Subcutaneous adipose tissue (tissue), 4 donors: ENCODE measurements around the gene PIP4K2C. TPM values are rescaled to one million over a fixed set of nuclear protein-coding genes. Genes with fewer than 3 reads are reported as not detected.

Source experiments
- CTCF ChIP-seq: fragments of 450-650 bp; IDR thresholded peaks from one replicate; pipeline ENCODE4 v1.5.1; 2016; ENCODE audit warnings: low read depth, mild to moderate bottlenecking, control low read depth, antibody characterized with exemption, moderate library complexity
- total RNA-seq, 4 donors: library from RNA; depleted of rRNA; stranded (reverse); fragments of >200 nt; gene quantifications; one replicate each; pipeline ENCODE4 v1.1.0, GENCODE V29; 2016

The PIP4K2C gene
- total RNA-seq, 4 donors from 2014 or later, result 10.7 to 13.2 (median 11.9) TPM

GRCh38 chr12:57591782-57592325 is 862 bp downstream of the PIP4K2C start:
- TF ChIP-seq CTCF, result no peak

- no peak for TF ChIP-seq CTCF
These were observed 1.7 kb downstream of the PIP4K2C start for GRCh38 chr12:57592551-57593165.

GRCh38 chr12:57593187-57593586 is 2.2 kb downstream of the PIP4K2C start:
- no peak for TF ChIP-seq CTCF

GRCh38 chr12:57600395-57600794 is 9.4 kb downstream of the PIP4K2C start:
- TF ChIP-seq CTCF, result no peak

- TF ChIP-seq CTCF, result no peak
These were observed 11.6 kb downstream of the PIP4K2C start for GRCh38 chr12:57602544-57602943.

- TF ChIP-seq CTCF, result no peak
These were observed 12.3 kb downstream of the PIP4K2C start for GRCh38 chr12:57603324-57603723.

- TF ChIP-seq CTCF, result no peak
These were observed 12.9 kb downstream of the PIP4K2C start for GRCh38 chr12:57603815-57604453.
